ENCODE measurements around the gene FLCN. TPM values are rescaled to one million over a fixed set of nuclear protein-coding genes. Genes with fewer than 3 reads are reported as not detected.
A peak's percentile ranks its signal among the peaks of the same experiment; 100 is the strongest.

The FLCN gene
- total RNA-seq, 2 experiments from 2014 or later: 15.4 to 17.2 TPM

- ATAC-seq (no peak), DNase-seq (no peak)
- peaks cover 55% of the 10 kb centered on the region for H3K4me1 Mint-ChIP-seq (ENCODE audit: low read depth)
- H3K9me3 Mint-ChIP-seq: no peaks in the 10 kb centered on the region
- H3K36me3 Mint-ChIP-seq (ENCODE audit: low read depth): peaks cover 52% of the 10 kb centered on the region
- no peak for TF ChIP-seq CTCF (IDR thresholded peaks at IDR 0.05)
- H3K27me3 Mint-ChIP-seq: no peaks in the 10 kb centered on the region
- intact Hi-C loops (cut with micrococcal nuclease): no loop called here
- POLR2A ChIA-PET: interaction anchor here (0.6 kb wide), 1 partner anchor 967 kb away, joined by 4 read pairs; no protein-coding TSS in a partner anchor
- H3K27ac Mint-ChIP-seq: peak overlapping the region; percentile 75
- H3K4me3 Mint-ChIP-seq: no peak overlapping the region
- CTCF ChIA-PET: interaction anchor here (1.0 to 1.6 kb wide), 2 partner anchors 14 to 35 kb away, joined by 4 read pairs; no protein-coding TSS in a partner anchor
These were observed 60.6 kb downstream of the FLCN start for GRCh38 chr17:17176341-17176740.

- H3K4me3 Mint-ChIP-seq: no peak overlapping the region
- ChIA-PET CTCF (interaction anchor here (1.0 to 1.6 kb wide), 2 partner anchors 14 to 34 kb away, joined by 4 read pairs; no protein-coding TSS in a partner anchor), POLR2A (interaction anchor here (0.6 kb wide), 2 partner anchors 9 to 967 kb away, joined by 3 to 4 read pairs; no protein-coding TSS in a partner anchor)
- peak overlapping the region; percentile 75 for H3K27ac Mint-ChIP-seq
- intact Hi-C loops (cut with micrococcal nuclease): no loop called here
- ATAC-seq (no peak), DNase-seq (no peak)
- no peaks in the 10 kb centered on the region for H3K27me3 Mint-ChIP-seq
- H3K36me3 Mint-ChIP-seq (ENCODE audit: low read depth): peaks cover 51% of the 10 kb centered on the region
- no peaks in the 10 kb centered on the region for H3K9me3 Mint-ChIP-seq
- no peak for TF ChIP-seq CTCF (IDR thresholded peaks at IDR 0.05)
- peaks cover 56% of the 10 kb centered on the region for H3K4me1 Mint-ChIP-seq (ENCODE audit: low read depth)
These were observed 61.1 kb downstream of the FLCN start for GRCh38 chr17:17175917-17176316.

DNA sequence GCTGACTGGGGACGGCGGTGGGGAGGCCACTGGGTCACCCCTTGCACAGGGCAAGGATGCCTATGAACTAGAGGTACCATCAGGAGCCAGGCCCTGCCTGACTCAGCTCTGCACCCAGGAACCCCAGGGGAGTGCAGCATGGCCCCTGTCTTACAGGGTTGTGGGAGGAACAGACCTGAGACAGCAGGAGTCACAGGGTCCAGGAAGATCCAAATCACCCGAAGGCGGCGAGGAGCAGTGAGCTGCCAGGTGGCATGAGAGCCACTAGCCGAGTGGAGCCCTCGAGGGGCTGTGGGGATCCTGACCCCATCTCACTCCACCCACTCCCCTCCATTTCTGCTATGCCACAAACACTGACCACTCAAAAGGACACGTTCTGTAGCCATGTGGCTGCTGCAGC lies 61.6 kb downstream of the FLCN start:
- ChIA-PET CTCF (interaction anchor here (1.0 to 1.6 kb wide), 3 partner anchors 15 to 34 kb away, joined by 3 to 4 read pairs (median 4); no protein-coding TSS in a partner anchor), POLR2A (interaction anchor here (0.6 to 0.9 kb wide), 2 partner anchors 10 to 129 kb away, joined by 3 read pairs; no protein-coding TSS in a partner anchor)
- Mint-ChIP-seq H3K36me3 (ENCODE audit: low read depth) (peaks cover 46% of the 10 kb centered on the region), H3K27me3 (no peaks in the 10 kb centered on the region), H3K4me1 (ENCODE audit: low read depth) (peaks cover 50% of the 10 kb centered on the region), H3K4me3 (no peak overlapping the region), H3K9me3 (no peaks in the 10 kb centered on the region), H3K27ac (no peak overlapping the region)
- ATAC-seq: no peak
- DNase-seq: no peak
- no peak for TF ChIP-seq CTCF (IDR thresholded peaks at IDR 0.05)
- intact Hi-C loops (cut with micrococcal nuclease): no loop called here

DNA sequence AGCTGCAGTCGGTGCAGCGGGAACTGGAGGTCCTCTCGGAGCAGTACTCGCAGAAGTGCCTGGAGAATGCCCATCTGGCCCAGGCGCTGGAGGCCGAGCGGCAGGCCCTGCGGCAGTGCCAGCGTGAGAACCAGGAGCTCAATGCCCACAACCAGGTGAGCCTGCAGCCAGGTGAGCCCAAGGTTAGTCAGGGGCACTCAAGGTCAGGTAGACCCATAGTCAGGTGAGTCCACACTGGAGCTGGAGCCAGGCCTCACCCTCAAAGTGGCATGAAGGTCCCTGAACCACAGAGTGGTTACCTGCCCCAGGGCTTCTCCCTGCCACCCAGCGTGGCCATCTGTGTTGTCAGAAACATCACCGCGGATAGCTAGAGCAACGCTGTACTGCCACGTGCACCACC lies 63.0 kb downstream of the FLCN start:
- ChIA-PET POLR2A (no interaction called here), CTCF (interaction anchor here (1.3 to 1.4 kb wide), 2 partner anchors 9 to 15 kb away, joined by 3 to 4 read pairs; no protein-coding TSS in a partner anchor)
- no peak for TF ChIP-seq CTCF (IDR thresholded peaks at IDR 0.05)
- intact Hi-C loops (cut with micrococcal nuclease): no loop called here
- no peak for ATAC-seq
- Mint-ChIP-seq H3K36me3 (ENCODE audit: low read depth) (peaks cover 37% of the 10 kb centered on the region), H3K9me3 (no peaks in the 10 kb centered on the region), H3K4me3 (no peak overlapping the region), H3K27me3 (no peaks in the 10 kb centered on the region), H3K27ac (no peak overlapping the region), H3K4me1 (ENCODE audit: low read depth) (peaks cover 40% of the 10 kb centered on the region)
- no peak for DNase-seq

GRCh38 chr17:17172990-17173389 lies 64.0 kb downstream of the FLCN start:
- H3K9me3 Mint-ChIP-seq: no peaks in the 10 kb centered on the region
- peaks cover 34% of the 10 kb centered on the region for H3K36me3 Mint-ChIP-seq (ENCODE audit: low read depth)
- ChIA-PET CTCF (no interaction called here), POLR2A (no interaction called here)
- DNase-seq (no peak), ATAC-seq (no peak)
- no peaks in the 10 kb centered on the region for H3K27me3 Mint-ChIP-seq
- peaks cover 35% of the 10 kb centered on the region for H3K4me1 Mint-ChIP-seq (ENCODE audit: low read depth)
- no peak overlapping the region for H3K4me3 Mint-ChIP-seq
- intact Hi-C loops (cut with micrococcal nuclease): no loop called here
- no peak for TF ChIP-seq CTCF (IDR thresholded peaks at IDR 0.05)
- no peak overlapping the region for H3K27ac Mint-ChIP-seq

Data from activated CD8-positive, alpha-beta T cell treated with anti-CD3 and anti-CD28 coated beads for 36 hours (primary cell).